ENCODE measurements around the gene EIPR1. TPM values are rescaled to one million over a fixed set of nuclear protein-coding genes. Genes with fewer than 3 reads are reported as not detected.

The EIPR1 gene
- total and polyA plus RNA-seq, 2 of the 4 experiments (the other 2 are of a cell fraction) = 46.5 to 67.4 TPM

- Histone ChIP-seq H3K79me1 (ENCODE audit: low read depth in 1 of 2, low read length in 2 of 2) (peaks cover 3 to 7% of the 10 kb centered on the region in 2 experiments; a peak in 3 of 4 replicates), H3K4ac (ENCODE audit: low read depth, low read length) (no peak overlapping the region), H2BK5ac (ENCODE audit: low read depth, low read length, poor library complexity, severe bottlenecking) (no peak overlapping the region), H3K9me3 (ENCODE audit: control insufficient read depth, insufficient read depth, low read length) (no peaks in the 10 kb centered on the region), H3K4me1 (ENCODE audit: control insufficient read depth, insufficient read depth, low read length) (no peaks in the 10 kb centered on the region), H2BK15ac (ENCODE audit: low read depth, low read length) (no peak overlapping the region), H3K36me3 (ENCODE audit: control insufficient read depth, insufficient read depth, low read length) (no peaks in the 10 kb centered on the region), H4K8ac (ENCODE audit: low read depth in 2 of 2, low read length in 2 of 2) (no peak overlapping the region), H3K27ac (ENCODE audit: insufficient read depth, low read length) (no peak overlapping the region), H3K27me3 (ENCODE audit: control insufficient read depth, insufficient read depth, low read length) (no peaks in the 10 kb centered on the region), H4K5ac (ENCODE audit: low read depth, low read length) (no peak overlapping the region), H3K9ac (ENCODE audit: low read depth, low read length) (no peak overlapping the region), H3K9me1 (ENCODE audit: insufficient read depth, low read length) (peaks cover 5% of the 10 kb centered on the region), H2AK9ac (replicated peaks; ENCODE audit: low read depth, low read length, poor library complexity) (no peak overlapping the region), H2BK20ac (ENCODE audit: low read depth, low read length) (no peak overlapping the region), H2AK5ac (ENCODE audit: low read depth, low read length) (no peak overlapping the region), H3K18ac (ENCODE audit: low read depth, low read length) (no peak overlapping the region), H3K23ac (ENCODE audit: low read depth, low read length) (no peak overlapping the region), H3K4me2 (ENCODE audit: low read depth, low read length) (no peak overlapping the region), H3K56ac (ENCODE audit: extremely low read depth, insufficient read depth, low read length) (no peak overlapping the region), H2AFZ (replicated peaks; ENCODE audit: low read length, poor library complexity) (no peak overlapping the region), H4K20me1 (ENCODE audit: insufficient read depth, low read length) (no peaks in the 10 kb centered on the region; the same call in 1 of the 2 replicates), H2BK120ac (ENCODE audit: low read depth, low read length) (no peak overlapping the region), H3K4me3 (ENCODE audit: insufficient read depth, low read depth, low read length) (no peak overlapping the region), H3K14ac (replicated peaks; ENCODE audit: low read depth, low read length) (no peak overlapping the region), H4K91ac (ENCODE audit: insufficient read depth, low read depth, low read length) (no peak overlapping the region)
- ChIA-PET POLR2A (ENCODE audit: unreplicated experiment) (no interaction called here), CTCF (no interaction called here)
- dilution Hi-C loops (cut with HindIII; ENCODE audit: low sequenced_read_pairs, unreplicated experiment) (no loop called here), in situ Hi-C loops (cut with MboI; ENCODE audit: low sequenced_read_pairs) (no loop called here), intact Hi-C loops (cut with micrococcal nuclease) (no loop called here)
- ATAC-seq (ENCODE audit: low read depth) (peak; percentile 37; the same call in 1 of the 2 replicates), DNase-seq (peak; percentile 33)
- 59% methylated on average over 7 of the region's 36 CpGs; no CpG with 5 or more reads in 1 of the 2 experiments for WGBS, 2 experiments (ENCODE audit: extremely low coverage in 2 of 2, insufficient read length in 1 of 2)
- BruUV-seq (replicated peaks) = no TSS peak
- TF ChIP-seq CEBPB (IDR thresholded peaks at IDR 0.05; ENCODE audit: low read depth, low read length) = no peak
- TF ChIP-seq NFE2L2 (IDR thresholded peaks at IDR 0.05; ENCODE audit: low read depth, low read length) = no peak
- TF ChIP-seq MAFK (IDR thresholded peaks at IDR 0.05; ENCODE audit: low read depth, low read length) = no peak
- no peak for TF ChIP-seq BHLHE40 (IDR thresholded peaks at IDR 0.05; ENCODE audit: low read depth, low read length)
Observed at GRCh38 chr2:3282056-3282998, 95.3 kb downstream of the EIPR1 start.

Data from IMR-90 (cell line).